ENCODE measurements around the gene CENPM. TPM values are rescaled to one million over a fixed set of nuclear protein-coding genes. Genes with fewer than 3 reads are reported as not detected.
A peak's percentile ranks its signal among the peaks of the same experiment; 100 is the strongest.

CENPM gene
- total and polyA plus RNA-seq, 9 of the 15 experiments (the other 6 are each of a cell fraction or from before 2014, with no cell fraction given) = 11.3 to 67.7 (median 32.3) TPM

DNA sequence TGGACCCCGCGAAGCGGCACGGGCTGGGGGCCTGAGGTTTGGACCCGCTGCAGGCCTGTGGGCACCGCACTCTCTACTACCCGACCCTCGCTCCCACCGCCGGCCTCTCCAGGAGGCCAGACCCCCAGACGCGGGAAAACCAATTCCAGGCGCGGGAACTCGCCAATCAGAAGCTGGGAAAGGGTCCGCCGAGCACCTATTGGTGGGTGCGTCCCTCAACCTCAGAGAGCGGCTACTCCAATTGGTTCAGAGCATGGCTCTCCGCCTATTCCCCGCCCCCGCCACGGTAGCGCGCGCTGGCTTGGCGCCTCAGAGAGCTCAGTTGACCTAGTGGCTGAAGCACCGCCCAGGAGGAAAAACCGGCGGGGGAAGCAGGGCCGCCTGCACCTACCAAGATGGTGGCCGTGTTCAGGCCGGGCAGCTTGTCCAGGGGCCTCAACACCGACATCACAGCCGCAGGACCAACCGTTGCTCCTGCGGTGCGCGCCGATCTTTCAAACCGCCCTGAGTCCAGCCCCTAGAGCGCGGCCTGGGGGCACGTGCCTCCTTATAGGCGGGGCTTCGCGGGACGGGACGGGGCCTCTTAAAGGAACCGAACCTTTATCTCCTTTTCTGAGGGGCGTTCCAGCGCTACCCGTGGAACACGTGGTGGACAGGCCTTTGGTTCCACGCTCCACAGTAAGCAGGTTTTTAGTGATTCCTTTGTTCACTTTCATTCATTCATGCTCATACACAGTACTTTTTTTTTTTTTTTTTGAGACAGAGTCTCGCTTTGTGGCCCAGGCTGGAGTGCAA lies at the start of gene CENPM (continued):
- TF ChIP-seq, protein P1, sequence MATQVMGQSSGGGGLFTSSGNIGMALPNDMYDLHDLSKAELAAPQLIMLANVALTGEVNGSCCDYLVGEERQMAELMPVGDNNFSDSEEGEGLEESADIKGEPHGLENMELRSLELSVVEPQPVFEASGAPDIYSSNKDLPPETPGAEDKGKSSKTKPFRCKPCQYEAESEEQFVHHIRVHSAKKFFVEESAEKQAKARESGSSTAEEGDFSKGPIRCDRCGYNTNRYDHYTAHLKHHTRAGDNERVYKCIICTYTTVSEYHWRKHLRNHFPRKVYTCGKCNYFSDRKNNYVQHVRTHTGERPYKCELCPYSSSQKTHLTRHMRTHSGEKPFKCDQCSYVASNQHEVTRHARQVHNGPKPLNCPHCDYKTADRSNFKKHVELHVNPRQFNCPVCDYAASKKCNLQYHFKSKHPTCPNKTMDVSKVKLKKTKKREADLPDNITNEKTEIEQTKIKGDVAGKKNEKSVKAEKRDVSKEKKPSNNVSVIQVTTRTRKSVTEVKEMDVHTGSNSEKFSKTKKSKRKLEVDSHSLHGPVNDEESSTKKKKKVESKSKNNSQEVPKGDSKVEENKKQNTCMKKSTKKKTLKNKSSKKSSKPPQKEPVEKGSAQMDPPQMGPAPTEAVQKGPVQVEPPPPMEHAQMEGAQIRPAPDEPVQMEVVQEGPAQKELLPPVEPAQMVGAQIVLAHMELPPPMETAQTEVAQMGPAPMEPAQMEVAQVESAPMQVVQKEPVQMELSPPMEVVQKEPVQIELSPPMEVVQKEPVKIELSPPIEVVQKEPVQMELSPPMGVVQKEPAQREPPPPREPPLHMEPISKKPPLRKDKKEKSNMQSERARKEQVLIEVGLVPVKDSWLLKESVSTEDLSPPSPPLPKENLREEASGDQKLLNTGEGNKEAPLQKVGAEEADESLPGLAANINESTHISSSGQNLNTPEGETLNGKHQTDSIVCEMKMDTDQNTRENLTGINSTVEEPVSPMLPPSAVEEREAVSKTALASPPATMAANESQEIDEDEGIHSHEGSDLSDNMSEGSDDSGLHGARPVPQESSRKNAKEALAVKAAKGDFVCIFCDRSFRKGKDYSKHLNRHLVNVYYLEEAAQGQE (IDR thresholded peaks at IDR 0.05; ENCODE audit: borderline replicate concordance) = peak; percentile 44
- TF ChIP-seq, protein P1 (CRISPR knock-in tag; IDR thresholded peaks at IDR 0.05; ENCODE audit: low read depth) = no peak
- TF ChIP-seq, protein P2, sequence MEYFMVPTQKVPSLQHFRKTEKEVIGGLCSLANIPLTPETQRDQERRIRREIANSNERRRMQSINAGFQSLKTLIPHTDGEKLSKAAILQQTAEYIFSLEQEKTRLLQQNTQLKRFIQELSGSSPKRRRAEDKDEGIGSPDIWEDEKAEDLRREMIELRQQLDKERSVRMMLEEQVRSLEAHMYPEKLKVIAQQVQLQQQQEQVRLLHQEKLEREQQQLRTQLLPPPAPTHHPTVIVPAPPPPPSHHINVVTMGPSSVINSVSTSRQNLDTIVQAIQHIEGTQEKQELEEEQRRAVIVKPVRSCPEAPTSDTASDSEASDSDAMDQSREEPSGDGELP (CRISPR knock-in tag; IDR thresholded peaks at IDR 0.05; ENCODE audit: borderline replicate concordance) = peak; percentile 57
- TF ChIP-seq MXI1 (IDR thresholded peaks at IDR 0.05; ENCODE audit: low read depth, low read length) (peak; percentile 76), LEF1 (IDR thresholded peaks at IDR 0.05) (0 out of 2 replicates have a peak, but pooled peaks have one; percentile 34), KDM5B (IDR thresholded peaks at IDR 0.05; ENCODE audit: insufficient replicate concordance, low read depth, low read length) (peak; percentile 37), ZNF354B (CRISPR knock-in tag; IDR thresholded peaks at IDR 0.05) (no peak), RFX1 (IDR thresholded peaks at IDR 0.05) (no peak), HDAC1 (IDR thresholded peaks at IDR 0.05) (peak in 1 of 2 experiments; percentile 85; a peak in 2 of 4 replicates), KHSRP (IDR thresholded peaks at IDR 0.05) (no peak), POLR2H (tag; IDR thresholded peaks at IDR 0.05; ENCODE audit: low read depth) (peak; percentile 73), ZC3H11A (IDR thresholded peaks at IDR 0.05; ENCODE audit: low read depth, low read length) (no peak)
- TF ChIP-seq, protein P3, sequence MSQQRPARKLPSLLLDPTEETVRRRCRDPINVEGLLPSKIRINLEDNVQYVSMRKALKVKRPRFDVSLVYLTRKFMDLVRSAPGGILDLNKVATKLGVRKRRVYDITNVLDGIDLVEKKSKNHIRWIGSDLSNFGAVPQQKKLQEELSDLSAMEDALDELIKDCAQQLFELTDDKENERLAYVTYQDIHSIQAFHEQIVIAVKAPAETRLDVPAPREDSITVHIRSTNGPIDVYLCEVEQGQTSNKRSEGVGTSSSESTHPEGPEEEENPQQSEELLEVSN (IDR thresholded peaks at IDR 0.05; ENCODE audit: borderline replicate concordance in 1 of 2, extremely low read depth in 1 of 2, insufficient read depth in 1 of 2, insufficient read length in 1 of 2, low read depth in 1 of 2, low read length in 1 of 2, poor library complexity in 1 of 2, severe bottlenecking in 1 of 2) = peak; percentile 85 to 94

All from K562 (cell line).